ENCODE measurements around the gene S100A13. TPM values are rescaled to one million over a fixed set of nuclear protein-coding genes. Genes with fewer than 3 reads are reported as not detected.
A peak's percentile ranks its signal among the peaks of the same experiment; 100 is the strongest.
"Not testable (repeated sequence)": the region's sequence is repeated elsewhere in the genome, so short reads cannot be mapped to it uniquely, and the experiment has no call there.

The S100A13 gene
- total and polyA plus RNA-seq, 2 donors (not counting 1 experiment from before 2014, with no cell fraction given), result 172 to 399 TPM

DNA sequence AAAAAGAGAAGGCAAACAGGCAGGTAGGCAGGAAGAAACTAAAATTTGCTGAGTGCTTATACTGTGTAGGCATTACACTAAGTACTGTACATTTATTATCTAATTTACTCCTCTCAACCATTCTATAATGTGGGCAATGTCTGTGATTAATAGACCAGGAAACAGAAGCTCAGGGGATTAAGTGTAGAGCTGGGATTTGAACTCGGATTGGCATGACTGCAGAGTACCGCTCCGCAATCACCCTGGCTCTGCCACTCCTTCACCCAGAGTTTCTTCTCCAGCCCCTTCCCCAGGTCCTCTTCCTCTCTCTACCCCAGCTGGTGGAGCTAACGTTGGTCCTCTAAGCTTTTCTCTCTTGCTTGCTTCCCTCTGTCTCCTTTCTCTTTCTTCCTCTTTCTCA, 50.2 kb downstream of the S100A13 start:
- H3K36me3 ChIP-seq (ENCODE audit: control insufficient read depth, insufficient read depth, low read length), result no peaks in the 10 kb centered on the region
- no peaks in the 10 kb centered on the region for H4K20me1 ChIP-seq (ENCODE audit: control insufficient read depth, extremely low read depth, insufficient read depth, low read length)
- H3K9ac ChIP-seq (ENCODE audit: insufficient read depth, low read length), result no peak overlapping the region
- H3K9me3 ChIP-seq (ENCODE audit: control insufficient read depth, insufficient read depth, low read depth, low read length), result no peaks in the 10 kb centered on the region
- H3K27me3 ChIP-seq (ENCODE audit: control insufficient read depth, insufficient read depth, low read length), result no peaks in the 10 kb centered on the region
- H3K79me2 ChIP-seq (ENCODE audit: control insufficient read depth, insufficient read depth, low read length), result no peaks in the 10 kb centered on the region
- H2AFZ ChIP-seq (ENCODE audit: low read length), result no peak overlapping the region
- no peak overlapping the region for H3K27ac ChIP-seq (ENCODE audit: insufficient read depth, low read length)
- TF ChIP-seq, protein P1, sequence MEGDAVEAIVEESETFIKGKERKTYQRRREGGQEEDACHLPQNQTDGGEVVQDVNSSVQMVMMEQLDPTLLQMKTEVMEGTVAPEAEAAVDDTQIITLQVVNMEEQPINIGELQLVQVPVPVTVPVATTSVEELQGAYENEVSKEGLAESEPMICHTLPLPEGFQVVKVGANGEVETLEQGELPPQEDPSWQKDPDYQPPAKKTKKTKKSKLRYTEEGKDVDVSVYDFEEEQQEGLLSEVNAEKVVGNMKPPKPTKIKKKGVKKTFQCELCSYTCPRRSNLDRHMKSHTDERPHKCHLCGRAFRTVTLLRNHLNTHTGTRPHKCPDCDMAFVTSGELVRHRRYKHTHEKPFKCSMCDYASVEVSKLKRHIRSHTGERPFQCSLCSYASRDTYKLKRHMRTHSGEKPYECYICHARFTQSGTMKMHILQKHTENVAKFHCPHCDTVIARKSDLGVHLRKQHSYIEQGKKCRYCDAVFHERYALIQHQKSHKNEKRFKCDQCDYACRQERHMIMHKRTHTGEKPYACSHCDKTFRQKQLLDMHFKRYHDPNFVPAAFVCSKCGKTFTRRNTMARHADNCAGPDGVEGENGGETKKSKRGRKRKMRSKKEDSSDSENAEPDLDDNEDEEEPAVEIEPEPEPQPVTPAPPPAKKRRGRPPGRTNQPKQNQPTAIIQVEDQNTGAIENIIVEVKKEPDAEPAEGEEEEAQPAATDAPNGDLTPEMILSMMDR (conservative IDR thresholded peaks at IDR 0.05 in 1 of 2, IDR thresholded peaks at IDR 0.05 in 1 of 2; ENCODE audit: low read depth in 1 of 2, low read length in 2 of 2), result no peak
- no peak for TF ChIP-seq EZH2 (IDR thresholded peaks at IDR 0.05; ENCODE audit: low read length, missing control alignments)
- H3K4me2 ChIP-seq (ENCODE audit: extremely low read depth, insufficient read depth, low read length), result no peak overlapping the region
- peaks cover 16% of the 10 kb centered on the region for H3K4me1 ChIP-seq (ENCODE audit: control insufficient read depth, extremely low read depth, insufficient read depth, low read length)
- no peak overlapping the region for H3K4me3 ChIP-seq (replicated peaks in 1 of 4; ENCODE audit: control extremely low read depth in 1 of 4, insufficient read depth in 1 of 4, low read depth in 3 of 4, low read length in 4 of 4)
- DNase-seq (ENCODE audit: low read depth in 2 of 2), result no peak

GRCh38 chr1:153575497-153575896, 51.8 kb downstream of the S100A13 start:
- not testable (repeated sequence) for H3K27me3 ChIP-seq (ENCODE audit: control insufficient read depth, insufficient read depth, low read length); H3K9me3 ChIP-seq (ENCODE audit: control insufficient read depth, insufficient read depth, low read depth, low read length); H3K27ac ChIP-seq (ENCODE audit: insufficient read depth, low read length); H2AFZ ChIP-seq (ENCODE audit: low read length); DNase-seq (ENCODE audit: low read depth in 2 of 2); H3K36me3 ChIP-seq (ENCODE audit: control insufficient read depth, insufficient read depth, low read length); H3K79me2 ChIP-seq (ENCODE audit: control insufficient read depth, insufficient read depth, low read length); H3K4me3 ChIP-seq (replicated peaks in 1 of 4; ENCODE audit: control extremely low read depth in 1 of 4, insufficient read depth in 1 of 4, low read depth in 3 of 4, low read length in 4 of 4); H4K20me1 ChIP-seq (ENCODE audit: control insufficient read depth, extremely low read depth, insufficient read depth, low read length); H3K9ac ChIP-seq (ENCODE audit: insufficient read depth, low read length); H3K4me2 ChIP-seq (ENCODE audit: extremely low read depth, insufficient read depth, low read length)
- H3K4me1 ChIP-seq (ENCODE audit: control insufficient read depth, extremely low read depth, insufficient read depth, low read length), result peaks cover 21% of the 10 kb centered on the region

- peaks cover 21% of the 10 kb centered on the region for H3K4me1 ChIP-seq (ENCODE audit: control insufficient read depth, extremely low read depth, insufficient read depth, low read length)
- not testable (repeated sequence) for H3K27me3 ChIP-seq (ENCODE audit: control insufficient read depth, insufficient read depth, low read length); H3K36me3 ChIP-seq (ENCODE audit: control insufficient read depth, insufficient read depth, low read length); H4K20me1 ChIP-seq (ENCODE audit: control insufficient read depth, extremely low read depth, insufficient read depth, low read length); H3K9ac ChIP-seq (ENCODE audit: insufficient read depth, low read length); DNase-seq (ENCODE audit: low read depth in 2 of 2); H3K79me2 ChIP-seq (ENCODE audit: control insufficient read depth, insufficient read depth, low read length); H2AFZ ChIP-seq (ENCODE audit: low read length); H3K4me3 ChIP-seq (replicated peaks in 1 of 4; ENCODE audit: control extremely low read depth in 1 of 4, insufficient read depth in 1 of 4, low read depth in 3 of 4, low read length in 4 of 4); H3K27ac ChIP-seq (ENCODE audit: insufficient read depth, low read length); H3K4me2 ChIP-seq (ENCODE audit: extremely low read depth, insufficient read depth, low read length); H3K9me3 ChIP-seq (ENCODE audit: control insufficient read depth, insufficient read depth, low read depth, low read length)
These were observed 52.2 kb downstream of the S100A13 start for GRCh38 chr1:153575081-153575491.

- no peak overlapping the region for H3K4me3 ChIP-seq (replicated peaks in 1 of 4; ENCODE audit: control extremely low read depth in 1 of 4, insufficient read depth in 1 of 4, low read depth in 3 of 4, low read length in 4 of 4)
- peak overlapping the region; percentile 60 for H3K27ac ChIP-seq (ENCODE audit: insufficient read depth, low read length)
- H3K79me2 ChIP-seq (ENCODE audit: control insufficient read depth, insufficient read depth, low read length), result no peaks in the 10 kb centered on the region
- no peak overlapping the region for H3K9ac ChIP-seq (ENCODE audit: insufficient read depth, low read length)
- H3K4me2 ChIP-seq (ENCODE audit: extremely low read depth, insufficient read depth, low read length), result no peak overlapping the region
- no peak for TF ChIP-seq EZH2 (IDR thresholded peaks at IDR 0.05; ENCODE audit: low read length, missing control alignments)
- TF ChIP-seq, protein P1 (conservative IDR thresholded peaks at IDR 0.05 in 1 of 2, IDR thresholded peaks at IDR 0.05 in 1 of 2; ENCODE audit: low read depth in 1 of 2, low read length in 2 of 2), result no peak
- no peak overlapping the region for H2AFZ ChIP-seq (ENCODE audit: low read length)
- no peaks in the 10 kb centered on the region for H4K20me1 ChIP-seq (ENCODE audit: control insufficient read depth, extremely low read depth, insufficient read depth, low read length)
- H3K9me3 ChIP-seq (ENCODE audit: control insufficient read depth, insufficient read depth, low read depth, low read length), result no peaks in the 10 kb centered on the region
- H3K27me3 ChIP-seq (ENCODE audit: control insufficient read depth, insufficient read depth, low read length), result no peaks in the 10 kb centered on the region
- peak; percentile 42 to 50 for DNase-seq (ENCODE audit: low read depth in 2 of 2)
- H3K4me1 ChIP-seq (ENCODE audit: control insufficient read depth, extremely low read depth, insufficient read depth, low read length), result peaks cover 17% of the 10 kb centered on the region
- no peaks in the 10 kb centered on the region for H3K36me3 ChIP-seq (ENCODE audit: control insufficient read depth, insufficient read depth, low read length)
These were observed 54.0 kb downstream of the S100A13 start for GRCh38 chr1:153573351-153573750.

Data from fibroblast of lung (primary cell).